ENCODE data around the gene CENPVL2.
"Not testable (repeated sequence)": the region's sequence is repeated elsewhere in the genome, so short reads cannot be mapped to it uniquely, and the experiment has no call there.

CENPVL2 gene

DNA sequence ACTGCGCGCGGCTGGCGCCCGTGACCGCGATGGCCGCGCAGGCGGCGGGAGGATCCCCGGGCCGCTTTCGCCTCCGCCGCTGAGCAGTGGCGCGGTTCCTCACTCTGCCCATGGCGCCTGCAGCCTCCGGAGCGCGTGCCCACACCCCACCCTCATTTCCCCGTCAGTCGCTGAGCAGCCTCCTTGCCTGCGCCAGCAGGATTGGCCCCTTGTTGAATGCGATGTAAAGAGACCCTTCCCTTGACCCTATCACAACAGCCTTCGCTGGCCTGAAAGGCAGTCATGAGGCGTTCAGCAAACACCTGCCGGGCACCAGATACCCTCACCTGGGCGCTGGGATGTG, at the start of gene CENPVL2:
Gene CENPVL2 (minus strand): TSS at position 112 of the 343 bp plus-strand sequence. CDS start 0 bp downstream, at position 112.
- DNase-seq (ENCODE audit: low read depth), result not testable (repeated sequence)

DNA sequence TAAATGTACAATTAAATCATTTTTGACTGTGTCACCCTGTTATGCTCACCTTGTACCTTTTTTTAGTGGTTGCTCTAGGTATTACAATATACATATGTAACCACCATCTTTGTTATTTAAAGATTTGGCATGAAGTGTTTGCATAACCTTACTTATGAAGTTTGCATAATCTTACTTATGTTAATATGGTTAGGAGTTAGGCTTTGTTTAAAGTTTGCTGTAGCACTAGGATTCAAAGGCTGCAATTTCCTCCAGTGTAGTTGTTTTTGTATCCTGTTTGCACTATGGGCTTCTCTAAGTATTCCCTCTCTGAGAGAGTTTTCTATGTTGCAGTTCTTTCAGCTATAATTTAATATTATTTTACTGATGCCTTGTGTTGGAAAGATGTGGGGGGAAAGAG, 45.6 kb upstream of the CENPVL2 start:
- no peak for DNase-seq (ENCODE audit: low read depth)

DNA sequence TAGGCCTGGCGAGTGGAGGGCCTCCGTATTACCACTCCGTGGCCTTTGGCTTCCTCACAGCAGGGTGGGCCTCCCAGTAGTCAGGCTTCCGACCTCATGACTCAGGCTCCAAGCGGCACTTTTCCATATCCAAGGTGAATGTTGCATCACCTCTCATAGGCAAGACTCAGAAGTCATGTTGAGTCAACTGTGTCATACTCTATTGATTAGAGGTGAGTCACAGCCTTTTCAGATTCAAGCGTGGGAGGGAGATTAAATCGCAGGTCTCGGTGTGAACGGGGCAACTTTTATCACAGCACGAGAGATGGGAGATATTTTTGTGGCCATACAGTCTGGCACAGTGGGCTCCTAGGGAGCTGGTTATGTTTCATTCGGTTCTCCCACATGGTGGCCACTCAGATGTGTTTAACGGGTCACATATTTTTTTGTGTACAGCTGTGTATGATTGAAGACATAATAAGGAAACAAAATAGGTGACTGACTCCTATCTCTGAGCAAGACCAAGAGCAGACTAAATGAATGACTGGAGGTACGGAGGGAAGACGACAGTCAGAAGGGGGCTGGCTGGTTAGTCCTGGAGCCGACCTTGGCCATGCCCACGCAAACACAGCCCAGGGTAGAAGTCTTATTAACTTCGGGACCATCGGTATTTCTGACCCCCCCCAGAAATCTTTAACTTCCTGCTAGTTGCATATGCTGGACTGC, 30.5 kb upstream of the CENPVL2 start:
- not testable (repeated sequence) for DNase-seq (ENCODE audit: low read depth)

DNA sequence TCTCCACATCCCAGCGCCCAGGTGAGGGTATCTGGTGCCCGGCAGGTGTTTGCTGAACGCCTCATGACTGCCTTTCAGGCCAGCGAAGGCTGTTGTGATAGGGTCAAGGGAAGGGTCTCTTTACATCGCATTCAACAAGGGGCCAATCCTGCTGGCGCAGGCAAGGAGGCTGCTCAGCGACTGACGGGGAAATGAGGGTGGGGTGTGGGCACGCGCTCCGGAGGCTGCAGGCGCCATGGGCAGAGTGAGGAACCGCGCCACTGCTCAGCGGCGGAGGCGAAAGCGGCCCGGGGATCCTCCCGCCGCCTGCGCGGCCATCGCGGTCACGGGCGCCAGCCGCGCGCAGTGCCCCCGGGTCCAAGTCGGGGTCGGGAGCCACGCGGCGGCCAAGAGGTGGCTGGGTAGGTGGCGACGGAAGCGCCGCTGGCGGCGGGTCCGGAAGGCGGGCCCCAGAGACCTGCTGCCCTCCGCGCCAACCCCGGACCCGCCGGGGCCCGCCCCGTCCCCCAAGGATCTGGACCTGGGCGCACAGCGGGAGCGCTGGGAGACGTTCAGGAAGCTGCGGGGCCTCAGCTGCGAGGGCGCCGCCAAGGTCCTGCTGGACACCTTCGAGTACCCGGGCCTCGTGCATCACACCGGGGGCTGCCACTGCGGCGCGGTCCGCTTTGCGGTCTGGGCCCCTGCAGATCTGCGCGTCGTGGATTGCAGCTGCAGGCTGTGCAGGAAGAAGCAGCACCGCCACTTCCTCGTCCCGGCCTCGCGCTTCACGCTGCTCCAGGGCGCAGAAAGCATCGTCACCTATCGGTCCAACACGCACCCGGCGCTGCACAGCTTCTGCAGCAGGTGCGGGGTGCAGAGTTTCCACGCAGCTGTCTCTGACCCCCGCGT, 27.9 kb upstream of the CENPVL2 start, which contains the start of gene CENPVL1:
Gene CENPVL1 (plus strand): TSS at position 236 of the 888 bp plus-strand sequence. CDS start 0 bp downstream, at position 236.
- not testable (repeated sequence) for DNase-seq (ENCODE audit: low read depth)

DNA sequence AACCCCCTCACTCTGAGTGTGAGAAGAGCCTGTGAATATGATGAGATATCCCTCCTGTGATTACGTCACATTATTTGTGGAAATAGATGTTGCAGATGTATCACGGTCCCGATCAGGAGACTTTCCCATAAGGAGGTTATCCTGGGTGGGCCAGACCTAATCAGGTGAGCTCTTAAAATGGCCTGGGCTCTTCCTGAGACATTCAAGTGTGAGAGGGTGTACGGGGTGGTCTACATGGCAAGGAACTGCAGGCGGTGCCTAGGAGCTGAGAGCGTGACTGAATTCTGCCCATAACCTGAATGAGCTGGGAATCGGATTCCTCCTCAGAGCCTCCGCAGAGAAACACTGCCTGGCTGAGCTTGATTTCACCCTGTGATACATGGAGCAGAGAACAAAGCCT, 14.8 kb upstream of the CENPVL2 start:
- no peak for DNase-seq (ENCODE audit: low read depth)

DNA sequence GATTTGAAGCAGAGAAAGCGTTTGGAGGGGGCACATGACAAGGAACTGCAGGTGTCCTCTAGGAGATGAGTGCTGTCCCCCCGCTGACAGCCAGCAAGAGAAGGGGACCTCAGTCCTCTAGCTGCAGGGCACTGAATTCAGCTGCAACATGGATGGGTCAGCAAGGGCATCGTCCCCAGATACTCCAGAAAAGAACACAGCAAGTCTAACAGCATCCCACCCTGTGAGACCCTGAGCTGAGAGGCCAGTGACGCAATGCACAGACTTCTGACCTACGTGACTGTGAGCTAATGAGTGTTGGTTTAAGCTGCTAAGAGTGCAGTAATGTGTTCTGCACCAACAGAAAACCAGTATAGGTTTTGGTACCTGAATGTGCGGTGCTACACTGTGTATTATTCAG, 11.6 kb upstream of the CENPVL2 start:
- DNase-seq (ENCODE audit: low read depth), result no peak

DNA sequence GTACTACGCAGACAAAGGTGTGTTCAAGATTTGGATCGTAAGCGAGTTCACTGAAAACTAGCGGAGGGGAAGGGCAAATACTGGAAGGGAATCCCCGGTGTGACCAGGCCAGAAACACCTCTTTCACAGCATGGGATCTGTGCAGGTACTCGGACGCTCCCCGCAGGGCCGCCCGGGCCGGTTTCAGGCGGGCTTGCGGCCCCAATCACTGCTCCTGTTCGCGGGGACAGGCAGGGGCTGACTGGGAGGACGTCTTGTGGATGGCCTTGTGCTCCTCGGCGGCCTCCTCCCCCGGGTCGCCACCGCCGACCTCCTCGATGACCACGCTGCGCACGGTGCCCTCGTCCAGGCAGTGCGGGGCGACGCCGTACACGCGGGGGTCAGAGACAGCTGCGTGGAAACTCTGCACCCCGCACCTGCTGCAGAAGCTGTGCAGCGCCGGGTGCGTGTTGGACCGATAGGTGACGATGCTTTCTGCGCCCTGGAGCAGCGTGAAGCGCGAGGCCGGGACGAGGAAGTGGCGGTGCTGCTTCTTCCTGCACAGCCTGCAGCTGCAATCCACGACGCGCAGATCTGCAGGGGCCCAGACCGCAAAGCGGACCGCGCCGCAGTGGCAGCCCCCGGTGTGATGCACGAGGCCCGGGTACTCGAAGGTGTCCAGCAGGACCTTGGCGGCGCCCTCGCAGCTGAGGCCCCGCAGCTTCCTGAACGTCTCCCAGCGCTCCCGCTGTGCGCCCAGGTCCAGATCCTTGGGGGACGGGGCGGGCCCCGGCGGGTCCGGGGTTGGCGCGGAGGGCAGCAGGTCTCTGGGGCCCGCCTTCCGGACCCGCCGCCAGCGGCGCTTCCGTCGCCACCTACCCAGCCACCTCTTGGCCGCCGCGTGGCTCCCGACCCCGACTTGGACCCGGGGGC, 567 bp downstream of the CENPVL2 start:
- not testable (repeated sequence) for DNase-seq (ENCODE audit: low read depth)

DNA sequence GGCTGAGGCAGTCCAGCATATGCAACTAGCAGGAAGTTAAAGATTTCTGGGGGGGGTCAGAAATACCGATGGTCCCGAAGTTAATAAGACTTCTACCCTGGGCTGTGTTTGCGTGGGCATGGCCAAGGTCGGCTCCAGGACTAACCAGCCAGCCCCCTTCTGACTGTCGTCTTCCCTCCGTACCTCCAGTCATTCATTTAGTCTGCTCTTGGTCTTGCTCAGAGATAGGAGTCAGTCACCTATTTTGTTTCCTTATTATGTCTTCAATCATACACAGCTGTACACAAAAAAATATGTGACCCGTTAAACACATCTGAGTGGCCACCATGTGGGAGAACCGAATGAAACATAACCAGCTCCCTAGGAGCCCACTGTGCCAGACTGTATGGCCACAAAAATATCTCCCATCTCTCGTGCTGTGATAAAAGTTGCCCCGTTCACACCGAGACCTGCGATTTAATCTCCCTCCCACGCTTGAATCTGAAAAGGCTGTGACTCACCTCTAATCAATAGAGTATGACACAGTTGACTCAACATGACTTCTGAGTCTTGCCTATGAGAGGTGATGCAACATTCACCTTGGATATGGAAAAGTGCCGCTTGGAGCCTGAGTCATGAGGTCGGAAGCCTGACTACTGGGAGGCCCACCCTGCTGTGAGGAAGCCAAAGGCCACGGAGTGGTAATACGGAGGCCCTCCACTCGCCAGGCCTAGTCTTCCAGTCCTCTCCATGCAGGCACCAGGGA, 2.8 kb downstream of the CENPVL2 start:
- DNase-seq (ENCODE audit: low read depth), result not testable (repeated sequence)

DNA sequence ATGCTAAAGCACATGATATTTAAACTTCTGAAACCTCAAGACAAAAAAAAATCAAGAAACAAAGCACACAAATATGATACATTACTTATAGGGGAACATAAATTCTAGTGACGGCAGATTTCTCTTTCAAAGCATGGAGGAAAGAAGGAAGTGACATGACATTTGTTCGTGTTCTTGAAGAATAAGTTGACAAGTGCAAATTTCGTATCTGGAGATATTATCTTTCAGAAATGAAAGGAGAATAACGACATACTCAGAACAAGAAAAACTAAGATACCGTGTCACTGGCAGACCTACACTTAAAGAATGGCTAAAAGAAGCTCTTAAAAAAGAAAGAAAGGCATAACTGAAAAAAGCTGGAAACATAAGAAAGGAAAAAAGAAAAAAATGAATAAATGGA, 16.6 kb downstream of the CENPVL2 start:
- no peak for DNase-seq (ENCODE audit: low read depth)

DNA sequence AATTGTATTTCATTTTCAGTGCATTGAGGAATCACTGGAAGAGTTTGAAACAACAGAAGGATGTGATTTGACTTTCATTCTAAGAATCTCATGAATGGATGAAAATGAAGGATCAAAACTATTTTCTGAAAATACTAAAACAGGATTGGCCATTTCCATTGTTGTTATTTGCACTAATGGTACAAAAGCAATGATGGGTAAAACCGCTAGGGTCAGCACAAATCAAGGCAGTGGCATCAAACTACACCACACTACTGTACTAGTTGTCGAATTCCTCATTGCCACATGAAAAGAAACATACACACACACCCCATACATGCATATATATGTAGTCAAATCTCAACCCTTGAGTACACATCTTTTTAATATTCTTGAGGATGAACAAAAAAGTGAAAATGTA, 39.3 kb downstream of the CENPVL2 start:
- no peak for DNase-seq (ENCODE audit: low read depth)

DNA sequence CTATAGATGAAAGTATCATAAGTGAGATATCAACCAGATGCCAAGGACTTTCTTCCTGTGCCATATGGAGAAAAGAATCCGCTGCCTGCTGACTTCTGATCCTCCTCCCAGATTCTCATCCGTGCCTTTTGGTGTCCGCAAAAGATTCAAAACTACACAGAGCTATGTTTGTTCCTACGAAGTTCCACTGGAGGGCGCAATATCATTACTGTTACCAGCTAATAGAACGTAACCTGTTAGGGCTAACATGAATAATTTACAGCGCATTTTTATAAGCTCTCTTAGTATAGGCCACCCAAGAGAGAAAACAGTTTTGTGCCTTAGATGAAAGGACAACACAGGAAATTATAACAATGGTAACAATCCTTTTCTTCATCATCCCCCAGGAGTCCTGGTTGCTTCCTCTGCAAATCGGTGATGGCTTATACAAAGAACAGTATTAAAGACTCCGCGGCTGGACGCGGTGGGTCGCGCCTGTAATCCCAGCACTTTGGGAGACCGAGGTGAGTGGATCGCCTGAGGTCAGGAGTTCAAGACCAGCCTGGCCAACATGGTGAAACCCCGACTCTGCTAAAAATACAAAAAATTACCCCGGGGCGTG, 41.1 kb downstream of the CENPVL2 start:
- no peak for DNase-seq (ENCODE audit: low read depth)

DNA sequence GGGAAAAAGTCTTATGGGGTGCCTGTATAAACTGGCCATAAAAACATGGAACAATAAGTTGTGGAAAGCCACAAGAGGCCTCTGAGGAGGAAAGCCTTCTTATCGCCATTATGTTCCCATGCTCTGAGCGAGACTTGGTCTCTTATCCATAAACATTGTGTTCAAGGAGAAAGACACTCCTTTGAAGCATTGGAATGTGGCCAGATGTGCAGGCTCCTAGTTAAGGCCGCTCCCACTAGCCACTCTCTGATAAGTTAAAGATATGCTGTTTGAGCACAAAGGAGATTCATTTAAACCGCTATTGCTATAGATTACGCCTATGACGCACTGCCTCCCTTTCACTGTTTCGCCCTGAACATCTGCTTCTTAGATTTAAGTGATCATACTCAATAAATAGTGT, 46.1 kb downstream of the CENPVL2 start:
- DNase-seq (ENCODE audit: low read depth), result not testable (repeated sequence)

Measured in HS-5 (cell line).